Caco-2 (cell line): ENCODE results near the gene GPAT3. TPM values are rescaled to one million over a fixed set of nuclear protein-coding genes. Genes with fewer than 3 reads are reported as not detected.

Experiments used
- BruUV-seq: library from RNA; stranded (reverse); fragments of 400-500 nt; replicated peaks from 2 replicates; lab custom pipeline; 2021; lab: Mats Ljungman, UMichigan
- CTCF ChIA-PET: fragments of 300-600 bp; sonication (Branson Sonifier 250); formaldehyde crosslinking; loops from one replicate; lab custom pipeline; 2022; ENCODE audit warnings: antibody characterized with exemption; lab: Charles Lee
- POLR2A ChIA-PET: fragments of 300-600 bp; sonication (Branson Sonifier 250); formaldehyde crosslinking; loops from one replicate; lab custom pipeline; 2022; ENCODE audit warnings: antibody characterized with exemption; lab: Charles Lee
- DNase-seq, 2 experiments: peaks; one replicate each; pipeline versions ENCODE4 v3.0.0 to v3.0.0-alpha.2; 2020 to 2022
- H3K27me3 ChIP-seq: replicated peaks from 2 replicates; pipeline ENCODE4 v1.6.0; 2011; ENCODE audit warnings: low read length; ENCODE audit not compliant: control insufficient read depth, insufficient read depth
- H3K36me3 ChIP-seq: 2 replicates; pipeline ENCODE4 v1.5.1; 2011; ENCODE audit warnings: low read length; ENCODE audit not compliant: control insufficient read depth, insufficient read depth
- H3K4me1 ChIP-seq: fragments of 250-450 bp; sonication (Bioruptor Pico); 2 replicates; pipeline ENCODE4 v1.5.1; 2020; ENCODE audit warnings: mild to moderate bottlenecking
- H3K4me3 ChIP-seq: 2 replicates; pipeline ENCODE4 v1.5.1; 2011; ENCODE audit warnings: low read depth, mild to moderate bottlenecking, control low read depth, low read length
- H3K9me3 ChIP-seq: fragments of 250-450 bp; sonication (Bioruptor Pico); 2 replicates; pipeline ENCODE4 v1.5.1; 2020; ENCODE audit warnings: mild to moderate bottlenecking, moderate library complexity
- H3K27ac Mint-ChIP-seq: one replicate; pipeline ENCODE4 v1.8.0; 2022; ENCODE audit warnings: mixed read lengths; ENCODE audit not compliant: unreplicated experiment
- H3K27me3 Mint-ChIP-seq: one replicate; pipeline ENCODE4 v1.8.0; 2022; ENCODE audit warnings: mixed read lengths; ENCODE audit not compliant: insufficient read depth, unreplicated experiment
- H3K36me3 Mint-ChIP-seq: one replicate; pipeline ENCODE4 v1.8.0; 2022; ENCODE audit warnings: mild to moderate bottlenecking, mixed read lengths; ENCODE audit not compliant: insufficient read depth, unreplicated experiment
- H3K4me1 Mint-ChIP-seq: one replicate; pipeline ENCODE4 v1.8.0; 2022; ENCODE audit warnings: low read depth, mixed read lengths; ENCODE audit not compliant: unreplicated experiment
- H3K4me3 Mint-ChIP-seq: one replicate; pipeline ENCODE4 v1.8.0; 2022; ENCODE audit warnings: mild to moderate bottlenecking, moderate library complexity, mixed read lengths; ENCODE audit not compliant: unreplicated experiment
- H3K9me3 Mint-ChIP-seq: one replicate; pipeline ENCODE4 v1.8.0; 2022; ENCODE audit warnings: mixed read lengths; ENCODE audit not compliant: unreplicated experiment
- intact Hi-C: fragments of 100-400 bp; cut with micrococcal nuclease; formaldehyde crosslinking; loops from one replicate; pipeline ENCODE4 v1.10.0; 2022; ENCODE audit not compliant: unreplicated experiment
- total RNA-seq: library from RNA; stranded (reverse); gene quantifications from 2 replicates; pipeline ENCODE4 v1.2.3, GENCODE V29; 2022
- TF ChIP-seq, protein P1 (sequence below), 2 experiments: fragments of 200-600 bp in 1 of 2; IDR thresholded peaks; 1 replicate in 1 of 2; 2 replicates in 1 of 2; pipeline versions ENCODE4 v1.5.1 to v1.8.0; 2011 to 2022; ENCODE audit warnings: antibody characterized with exemption in 1 of 2, control low read depth in 1 of 2, inconsistent platforms in 1 of 2, low read depth in 1 of 2, low read length in 1 of 2, mild to moderate bottlenecking in 1 of 2, moderate library complexity in 1 of 2; ENCODE audit not compliant: insufficient read depth in 1 of 2, severe bottlenecking in 1 of 2, unreplicated experiment in 1 of 2

The GPAT3 gene
- total RNA-seq, 1 experiment from 2014 or later = 4.6 TPM

- H3K36me3 ChIP-seq = no peaks in the 10 kb centered on the region
- POLR2A ChIA-PET = no interaction called here
- CTCF ChIA-PET = no interaction called here
- no peak overlapping the region for H3K27ac Mint-ChIP-seq
- no peaks in the 10 kb centered on the region for H3K9me3 ChIP-seq
- BruUV-seq = no TSS peak
- no peaks in the 10 kb centered on the region for H3K4me1 Mint-ChIP-seq
- intact Hi-C loops = no loop called here
- no peaks in the 10 kb centered on the region for H3K27me3 Mint-ChIP-seq
- TF ChIP-seq, protein P1, sequence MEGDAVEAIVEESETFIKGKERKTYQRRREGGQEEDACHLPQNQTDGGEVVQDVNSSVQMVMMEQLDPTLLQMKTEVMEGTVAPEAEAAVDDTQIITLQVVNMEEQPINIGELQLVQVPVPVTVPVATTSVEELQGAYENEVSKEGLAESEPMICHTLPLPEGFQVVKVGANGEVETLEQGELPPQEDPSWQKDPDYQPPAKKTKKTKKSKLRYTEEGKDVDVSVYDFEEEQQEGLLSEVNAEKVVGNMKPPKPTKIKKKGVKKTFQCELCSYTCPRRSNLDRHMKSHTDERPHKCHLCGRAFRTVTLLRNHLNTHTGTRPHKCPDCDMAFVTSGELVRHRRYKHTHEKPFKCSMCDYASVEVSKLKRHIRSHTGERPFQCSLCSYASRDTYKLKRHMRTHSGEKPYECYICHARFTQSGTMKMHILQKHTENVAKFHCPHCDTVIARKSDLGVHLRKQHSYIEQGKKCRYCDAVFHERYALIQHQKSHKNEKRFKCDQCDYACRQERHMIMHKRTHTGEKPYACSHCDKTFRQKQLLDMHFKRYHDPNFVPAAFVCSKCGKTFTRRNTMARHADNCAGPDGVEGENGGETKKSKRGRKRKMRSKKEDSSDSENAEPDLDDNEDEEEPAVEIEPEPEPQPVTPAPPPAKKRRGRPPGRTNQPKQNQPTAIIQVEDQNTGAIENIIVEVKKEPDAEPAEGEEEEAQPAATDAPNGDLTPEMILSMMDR (IDR thresholded peaks at IDR 0.05; ENCODE audit: insufficient read depth in 1 of 2, low read depth in 1 of 2, low read length in 1 of 2, severe bottlenecking in 1 of 2, unreplicated experiment in 1 of 2) = no peak
- H3K4me1 ChIP-seq = 0 out of 2 replicates have a peak, but pooled peaks cover 8% of the 10 kb centered on the region
- no peak overlapping the region for H3K4me3 ChIP-seq
- H3K27me3 ChIP-seq = no peaks in the 10 kb centered on the region
- no peak overlapping the region for H3K4me3 Mint-ChIP-seq
- no peak for DNase-seq
- no peaks in the 10 kb centered on the region for H3K9me3 Mint-ChIP-seq
- H3K36me3 Mint-ChIP-seq = no peaks in the 10 kb centered on the region
These were observed 69.3 kb downstream of the GPAT3 start for GRCh38 chr4:83605210-83605609.

DNA sequence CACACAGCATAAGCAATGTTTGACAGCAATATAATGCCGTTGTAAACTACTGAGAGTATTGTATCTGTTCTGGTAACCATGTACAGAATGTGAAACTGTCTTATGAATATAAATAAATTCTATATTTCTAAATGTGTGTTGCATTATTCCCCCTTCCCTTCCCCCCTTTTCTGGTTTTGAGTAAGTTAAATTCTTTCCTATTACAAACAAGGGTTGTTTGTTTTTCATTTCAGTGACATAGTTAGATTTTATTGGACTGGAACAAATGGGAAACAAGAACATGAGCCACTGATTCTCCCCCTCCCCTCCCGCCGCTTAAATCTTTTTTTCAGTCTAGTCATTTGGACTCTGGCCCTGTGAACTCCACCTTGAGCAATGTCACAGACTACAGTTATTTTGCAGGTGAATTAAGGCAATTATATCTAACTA lies 69.8 kb downstream of the GPAT3 start:
- no peak overlapping the region for H3K4me3 ChIP-seq
- H3K36me3 ChIP-seq = no peaks in the 10 kb centered on the region
- no TSS peak for BruUV-seq
- ChIA-PET CTCF (no interaction called here), POLR2A (no interaction called here)
- H3K4me1 ChIP-seq = 0 out of 2 replicates have a peak, but pooled peaks cover 8% of the 10 kb centered on the region
- H3K9me3 Mint-ChIP-seq = no peaks in the 10 kb centered on the region
- TF ChIP-seq, protein P1 (IDR thresholded peaks at IDR 0.05; ENCODE audit: insufficient read depth in 1 of 2, low read depth in 1 of 2, low read length in 1 of 2, severe bottlenecking in 1 of 2, unreplicated experiment in 1 of 2) = no peak
- no peak overlapping the region for H3K4me3 Mint-ChIP-seq
- peaks cover 5% of the 10 kb centered on the region for H3K9me3 ChIP-seq
- no peaks in the 10 kb centered on the region for H3K4me1 Mint-ChIP-seq
- no peaks in the 10 kb centered on the region for H3K27me3 ChIP-seq
- no peak overlapping the region for H3K27ac Mint-ChIP-seq
- DNase-seq = no peak
- no peaks in the 10 kb centered on the region for H3K27me3 Mint-ChIP-seq
- intact Hi-C loops = no loop called here
- H3K36me3 Mint-ChIP-seq = no peaks in the 10 kb centered on the region

DNA sequence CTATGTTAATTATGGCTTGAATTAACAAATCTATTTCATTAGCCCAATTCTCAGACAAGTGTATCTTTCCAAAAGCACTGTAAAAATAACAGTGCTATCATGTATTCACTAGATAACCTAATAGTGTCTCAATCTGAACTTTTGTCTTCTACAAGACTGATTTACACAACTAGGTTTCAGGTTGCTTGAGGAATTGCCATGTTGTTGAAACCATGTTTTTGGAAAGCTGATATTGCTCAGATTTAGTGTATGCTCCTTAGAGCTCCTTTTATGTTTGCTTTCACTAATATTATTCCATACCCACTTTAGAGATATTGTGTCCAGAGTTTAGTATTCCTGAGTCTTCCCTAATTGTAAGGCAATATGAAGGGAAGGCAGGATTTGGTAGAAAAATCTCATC lies 70.6 kb downstream of the GPAT3 start:
- no peaks in the 10 kb centered on the region for H3K27me3 Mint-ChIP-seq
- no peak overlapping the region for H3K4me3 Mint-ChIP-seq
- H3K4me3 ChIP-seq = no peak overlapping the region
- ChIA-PET POLR2A (no interaction called here), CTCF (no interaction called here)
- no TSS peak for BruUV-seq
- peaks cover 7% of the 10 kb centered on the region for H3K9me3 ChIP-seq
- TF ChIP-seq, protein P1 (IDR thresholded peaks at IDR 0.05; ENCODE audit: insufficient read depth in 1 of 2, low read depth in 1 of 2, low read length in 1 of 2, severe bottlenecking in 1 of 2, unreplicated experiment in 1 of 2) = no peak
- no peak overlapping the region for H3K27ac Mint-ChIP-seq
- no peaks in the 10 kb centered on the region for H3K36me3 ChIP-seq
- H3K4me1 Mint-ChIP-seq = no peaks in the 10 kb centered on the region
- no peak for DNase-seq
- H3K4me1 ChIP-seq = 0 out of 2 replicates have a peak, but pooled peaks cover 8% of the 10 kb centered on the region
- intact Hi-C loops = no loop called here
- no peaks in the 10 kb centered on the region for H3K27me3 ChIP-seq
- no peaks in the 10 kb centered on the region for H3K36me3 Mint-ChIP-seq
- H3K9me3 Mint-ChIP-seq = peaks cover 5% of the 10 kb centered on the region
